Neural cell (in vitro differentiated cells): ENCODE measurements around the gene AGR2.

ENCODE experiments used
- EP300 ChIP-seq: fragments of 450-650 bp; conservative IDR thresholded peaks from 2 replicates; pipeline ENCODE4 v1.6.1; 2014; ENCODE audit warnings: antibody characterized with exemption, mild to moderate bottlenecking, moderate library complexity; ENCODE audit not compliant: poor library complexity, severe bottlenecking
- EZH2 ChIP-seq: fragments of 200-600, 300-800 bp; shearing (Covaris generic), sonication (generic); IDR thresholded peaks from 2 replicates; pipeline ENCODE4 v1.6.1; 2014; ENCODE audit warnings: antibody characterized with exemption, low read length, borderline replicate concordance, mild to moderate bottlenecking; ENCODE audit not compliant: insufficient read depth, poor library complexity, severe bottlenecking
- POLR2AphosphoS5 ChIP-seq: IDR thresholded peaks from 2 replicates; pipeline ENCODE4 v1.6.1; 2012
- SMC3 ChIP-seq: fragments of 450-650 bp; conservative IDR thresholded peaks from 2 replicates; pipeline ENCODE4 v1.6.1; 2014; ENCODE audit warnings: antibody characterized with exemption, mild to moderate bottlenecking, moderate library complexity; ENCODE audit not compliant: poor library complexity
- TAF1 ChIP-seq: IDR thresholded peaks from 2 replicates; pipeline ENCODE4 v1.6.1; 2012; ENCODE audit warnings: low read depth
- TF ChIP-seq, protein P1 (sequence below): fragments of 450-650 bp; IDR thresholded peaks from 2 replicates; pipeline ENCODE4 v1.5.1; 2014; ENCODE audit warnings: antibody characterized with exemption, mild to moderate bottlenecking, moderate library complexity; ENCODE audit not compliant: poor library complexity, severe bottlenecking

DNA sequence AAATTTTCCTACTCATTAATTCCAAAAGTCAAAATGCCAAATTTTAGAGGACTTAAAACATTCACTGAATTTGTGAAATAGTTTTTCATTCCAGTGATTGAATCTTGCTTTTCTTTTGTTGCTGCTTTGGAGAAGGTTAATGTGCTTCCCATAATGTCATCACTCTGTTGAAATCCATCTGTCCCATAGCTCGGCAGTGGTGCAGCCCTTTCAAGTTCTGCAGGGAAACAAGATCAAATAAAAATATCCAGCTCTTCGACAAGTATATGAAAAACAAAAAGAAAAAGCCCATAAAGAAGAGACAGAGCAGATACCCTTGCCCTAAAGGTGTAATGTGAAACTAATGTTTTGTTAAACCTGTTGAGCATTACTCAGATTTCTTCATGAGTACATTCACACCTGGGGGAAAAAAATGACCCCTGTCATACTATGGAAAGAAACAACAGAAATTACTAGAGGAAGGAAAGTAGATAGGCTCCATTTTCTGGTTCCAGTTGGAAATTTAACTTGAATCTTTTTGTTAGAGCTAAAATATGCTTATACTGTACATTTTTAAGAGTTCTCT, 41.9 kb upstream of the AGR2 start:
- TF ChIP-seq EP300: no peak
- TF ChIP-seq, protein P1, sequence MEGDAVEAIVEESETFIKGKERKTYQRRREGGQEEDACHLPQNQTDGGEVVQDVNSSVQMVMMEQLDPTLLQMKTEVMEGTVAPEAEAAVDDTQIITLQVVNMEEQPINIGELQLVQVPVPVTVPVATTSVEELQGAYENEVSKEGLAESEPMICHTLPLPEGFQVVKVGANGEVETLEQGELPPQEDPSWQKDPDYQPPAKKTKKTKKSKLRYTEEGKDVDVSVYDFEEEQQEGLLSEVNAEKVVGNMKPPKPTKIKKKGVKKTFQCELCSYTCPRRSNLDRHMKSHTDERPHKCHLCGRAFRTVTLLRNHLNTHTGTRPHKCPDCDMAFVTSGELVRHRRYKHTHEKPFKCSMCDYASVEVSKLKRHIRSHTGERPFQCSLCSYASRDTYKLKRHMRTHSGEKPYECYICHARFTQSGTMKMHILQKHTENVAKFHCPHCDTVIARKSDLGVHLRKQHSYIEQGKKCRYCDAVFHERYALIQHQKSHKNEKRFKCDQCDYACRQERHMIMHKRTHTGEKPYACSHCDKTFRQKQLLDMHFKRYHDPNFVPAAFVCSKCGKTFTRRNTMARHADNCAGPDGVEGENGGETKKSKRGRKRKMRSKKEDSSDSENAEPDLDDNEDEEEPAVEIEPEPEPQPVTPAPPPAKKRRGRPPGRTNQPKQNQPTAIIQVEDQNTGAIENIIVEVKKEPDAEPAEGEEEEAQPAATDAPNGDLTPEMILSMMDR: no peak
- TF ChIP-seq POLR2AphosphoS5: no peak
- TF ChIP-seq TAF1: no peak
- TF ChIP-seq EZH2: no peak
- no peak for TF ChIP-seq SMC3
